K562 (cell line): ENCODE results near the gene DAAM1. TPM values are rescaled to one million over a fixed set of nuclear protein-coding genes. Genes with fewer than 3 reads are reported as not detected.

Experiments
- ATAC-seq: fragments of 200-7000 bp; cut with Tn5 transposase; 3 replicates; pipeline ENCODE4 v1.9.1; 2020; ENCODE audit warnings: moderate library complexity
- BruUV-seq: library from RNA; stranded (reverse); fragments of 400-500 nt; replicated peaks from 2 replicates; lab custom pipeline; 2021; lab: Mats Ljungman, UMichigan
- CTCF ChIA-PET: fragments of 300-600 bp; formaldehyde crosslinking; extraction: SDS; loops from one replicate; lab custom pipeline; 2021; ENCODE audit warnings: low intra/inter-chr PET ratio; lab: Yijun Ruan, JAX
- POLR2A ChIA-PET: fragments of 300-600, 350-650 bp; sonication (Branson Sonifier 250); formaldehyde crosslinking; extraction: SDS; loops from one replicate; lab custom pipeline; 2021; ENCODE audit warnings: antibody characterized with exemption, inconsistent platforms; lab: Yijun Ruan, JAX
- DNase-seq, 4 experiments: peaks; one replicate each; pipeline versions ENCODE4 v3.0.0 to v3.0.0-alpha.2; 2011 to 2018; ENCODE audit warnings: low spot score in 3 of 4, mixed read lengths in 3 of 4; ENCODE audit errors: extremely low read depth in 1 of 4
- FAIRE-seq: peaks from 2 replicates; lab custom pipeline; 2011; peaks lifted over from hg19 to GRCh38; lab: Jason Lieb, UNC
- H2AFZ ChIP-seq: 2 replicates; pipeline ENCODE4 v1.6.0; 2011; ENCODE audit warnings: low read depth, low read length, control low read depth, inconsistent platforms
- H3K27ac ChIP-seq: fragments of 200-600 bp; 3 replicates; pipeline ENCODE4 v1.8.0; 2011; ENCODE audit warnings: low read depth, mild to moderate bottlenecking, control low read depth, inconsistent platforms, low read length, moderate library complexity, mixed read lengths; ENCODE audit errors: extremely low read depth
- H3K27me3 ChIP-seq, 2 experiments: fragments of 300-600 bp in 1 of 2; 2 replicates in 1 of 2; 3 replicates in 1 of 2; pipeline versions ENCODE4 v1.6.0 to v1.8.0; 2011; ENCODE audit warnings: inconsistent platforms in 2 of 2, low read length in 2 of 2, mild to moderate bottlenecking in 1 of 2, mixed read lengths in 1 of 2, moderate library complexity in 1 of 2; ENCODE audit not compliant: control insufficient read depth in 2 of 2, insufficient read depth in 2 of 2
- H3K36me3 ChIP-seq: fragments of 300-600 bp; 3 replicates; pipeline ENCODE4 v1.8.0; 2011; ENCODE audit warnings: mild to moderate bottlenecking, low read length, inconsistent platforms; ENCODE audit not compliant: control insufficient read depth, insufficient read depth
- H3K4me1 ChIP-seq, 2 experiments: fragments of 200-600 bp in 1 of 2; replicated peaks in 1 of 2; 2 replicates in 1 of 2; 3 replicates in 1 of 2; pipeline versions ENCODE4 v1.5.1 to v1.8.0; 2011; ENCODE audit warnings: inconsistent platforms in 2 of 2, low read length in 2 of 2, mild to moderate bottlenecking in 1 of 2, mixed read lengths in 1 of 2, moderate library complexity in 1 of 2; ENCODE audit not compliant: control insufficient read depth in 2 of 2, insufficient read depth in 2 of 2
- H3K4me2 ChIP-seq: 2 replicates; pipeline ENCODE4 v1.6.1; 2011; ENCODE audit warnings: low read length, control low read depth, inconsistent platforms, mixed read lengths; ENCODE audit not compliant: insufficient read depth
- H3K4me3 ChIP-seq: fragments of 200-600 bp; sonication (generic), shearing (Covaris generic); 2 replicates; pipeline ENCODE4 v1.5.1; 2016; ENCODE audit warnings: control low read depth, inconsistent platforms
- H3K79me2 ChIP-seq: fragments of 200-600 bp; 3 replicates; pipeline ENCODE4 v1.8.0; 2011; ENCODE audit warnings: low read length, inconsistent platforms; ENCODE audit not compliant: control insufficient read depth, insufficient read depth
- H3K9ac ChIP-seq, 2 experiments: 2 replicates each; pipeline versions ENCODE4 v1.6.0 to v1.6.1; 2011; ENCODE audit warnings: low read depth in 2 of 2, low read length in 2 of 2, control low read depth in 1 of 2, inconsistent platforms in 1 of 2, mild to moderate bottlenecking in 1 of 2, mixed read lengths in 1 of 2; ENCODE audit not compliant: insufficient read depth in 1 of 2
- H3K9me1 ChIP-seq: one replicate; pipeline ENCODE4 v1.6.0; 2011; ENCODE audit warnings: inconsistent platforms, mild to moderate bottlenecking, low read length, moderate library complexity; ENCODE audit not compliant: control insufficient read depth, insufficient read depth
- H3K9me3 ChIP-seq: replicated peaks from 2 replicates; pipeline ENCODE4 v1.5.1; 2011; ENCODE audit warnings: low read depth, low read length, inconsistent platforms; ENCODE audit not compliant: control insufficient read depth, insufficient read depth
- H4K20me1 ChIP-seq: replicated peaks from 2 replicates; pipeline ENCODE4 v1.6.1; 2011; ENCODE audit warnings: low read length, inconsistent platforms, mixed read lengths; ENCODE audit not compliant: control insufficient read depth, insufficient read depth
- ATF3 ChIP-seq, 2 experiments: fragments of 450-650 bp in 1 of 2; sonication (generic) in 1 of 2; formaldehyde crosslinking in 1 of 2; IDR thresholded peaks in 1 of 2; conservative IDR thresholded peaks in 1 of 2; 2 replicates each; pipeline versions ENCODE4 v1.6.1 to v1.8.1; 2016 to 2023; ENCODE audit warnings: mild to moderate bottlenecking in 2 of 2, moderate library complexity in 2 of 2, inconsistent platforms in 1 of 2, missing genetic modification reagents in 1 of 2
- CBFA2T2 ChIP-seq: fragments of 450-650 bp; conservative IDR thresholded peaks from 2 replicates; pipeline ENCODE4 v1.6.1; 2017; ENCODE audit warnings: mild to moderate bottlenecking
- CLOCK ChIP-seq: fragments of 250-450 bp; sonication (Bioruptor Pico); IDR thresholded peaks from 2 replicates; pipeline ENCODE4 v1.4.0; 2020; ENCODE audit warnings: mild to moderate bottlenecking, moderate library complexity, borderline replicate concordance
- DIDO1 ChIP-seq: fragments of 450-650 bp; IDR thresholded peaks from 2 replicates; pipeline ENCODE4 v1.6.1; 2016; ENCODE audit warnings: low read depth, missing biosample characterization, missing genetic modification characterization
- ETS2 ChIP-seq: IDR thresholded peaks from 2 replicates; pipeline ENCODE4 v1.6.1; 2016; ENCODE audit warnings: borderline replicate concordance, missing genetic modification characterization, mild to moderate bottlenecking, moderate library complexity, missing compliant biosample characterization; ENCODE audit not compliant: poor library complexity, severe bottlenecking
- GATAD2A ChIP-seq: fragments of 450-650 bp; IDR thresholded peaks from 2 replicates; pipeline ENCODE4 v1.6.1; 2017
- HDAC1 ChIP-seq, 2 experiments: fragments of 450-650 bp; IDR thresholded peaks; 2 replicates each; pipeline ENCODE4 v1.6.1; 2016 to 2017; ENCODE audit warnings: inconsistent platforms in 1 of 2, mild to moderate bottlenecking in 1 of 2, moderate library complexity in 1 of 2
- HOXB6 ChIP-seq: fragments of 250-450 bp; sonication (Bioruptor Pico); IDR thresholded peaks from 2 replicates; pipeline ENCODE4 v1.5.1; 2022; ENCODE audit warnings: mild to moderate bottlenecking, borderline replicate concordance
- MBD2 ChIP-seq: sonication (generic); IDR thresholded peaks from 2 replicates; pipeline ENCODE4 v1.6.1; 2016; ENCODE audit warnings: low read depth, borderline replicate concordance
- PTRF ChIP-seq: fragments of 450-650 bp; IDR thresholded peaks from 2 replicates; pipeline ENCODE4 v1.6.1; 2016; ENCODE audit warnings: mild to moderate bottlenecking, missing genetic modification characterization, missing compliant biosample characterization
- RBM25 ChIP-seq: fragments of 200-400 bp; formaldehyde crosslinking; IDR thresholded peaks from 2 replicates; pipeline ENCODE4 v1.6.1; 2018; ENCODE audit warnings: low read length, low read depth, moderate library complexity; ENCODE audit not compliant: severe bottlenecking
- RNF2 ChIP-seq: sonication (generic); IDR thresholded peaks from 2 replicates; pipeline ENCODE4 v1.6.1; 2016
- SIX5 ChIP-seq, 2 experiments: IDR thresholded peaks; 2 replicates each; pipeline ENCODE4 v1.6.1; 2011; ENCODE audit warnings: low read length in 2 of 2, borderline replicate concordance in 1 of 2, low read depth in 1 of 2, mild to moderate bottlenecking in 1 of 2, moderate library complexity in 1 of 2; ENCODE audit not compliant: insufficient read depth in 1 of 2
- STAG1 ChIP-seq: sonication (generic); formaldehyde crosslinking; IDR thresholded peaks from 2 replicates; pipeline ENCODE4 v1.5.0; 2020; ENCODE audit warnings: missing genetic modification reagents, borderline replicate concordance
- STAT6 ChIP-seq: sonication (generic); formaldehyde crosslinking; IDR thresholded peaks from 2 replicates; pipeline ENCODE4 v1.8.1; 2023; ENCODE audit warnings: mild to moderate bottlenecking, missing genetic modification reagents
- ZNF217 ChIP-seq: sonication (generic); formaldehyde crosslinking; IDR thresholded peaks from 2 replicates; pipeline ENCODE4 v1.8.0; 2022; ENCODE audit warnings: mild to moderate bottlenecking, missing genetic modification reagents
- ZNF324 ChIP-seq: fragments of 250-450 bp; sonication (Bioruptor Pico); IDR thresholded peaks from 2 replicates; pipeline ENCODE4 v1.4.0; 2020; ENCODE audit warnings: mild to moderate bottlenecking
- ZNF436 ChIP-seq: fragments of 250-450, 450-650 bp; sonication (Bioruptor Pico); formaldehyde crosslinking; IDR thresholded peaks from 2 replicates; pipeline ENCODE4 v1.7.0; 2020; ENCODE audit warnings: mild to moderate bottlenecking
- WGBS: fragments of 100-300 bp; shearing (Covaris generic); methylation state at CpG from one replicate; pipeline ENCODE4 v1.1.6; 2016; ENCODE audit warnings: low coverage, mixed read lengths; ENCODE audit not compliant: insufficient coverage; ENCODE audit errors: missing lambda C conversion rate; 5-methylcytosine and 5-hydroxymethylcytosine counted together
- in situ Hi-C: fragments of 300-500 bp; cut with MboI; formaldehyde crosslinking; loops from 4 replicates; pipeline ENCODE4 v1.15.0; 2018; ENCODE audit warnings: inconsistent platforms, mixed read lengths
- intact Hi-C: fragments of 100-400 bp; cut with micrococcal nuclease; formaldehyde crosslinking; loops from 2 replicates; pipeline ENCODE4 v1.14.2; 2022
- polyA plus RNA-seq, 8 experiments: library from polyadenylated mRNA; depleted of rRNA in 4 of 8; stranded (reverse) in 5 of 8; unstranded in 3 of 8; fragments of >200 nt; fragmentation: Nextera tagmentation in 2 of 8; fragmentation: Illumina TruSeq in 1 of 8; extraction: Ambion mirVana in 2 of 8; extraction: Trizol in 1 of 8; gene quantifications; 2 replicates each; pipeline versions ENCODE4 v1.2.1 to v1.2.3, GENCODE V29; 2011 to 2014; ENCODE audit warnings: inconsistent platforms in 1 of 8, missing spikeins in 1 of 8
- total RNA-seq, 7 experiments: library from RNA; depleted of rRNA in 6 of 7; stranded (reverse); fragments of >200 nt in 6 of 7; fragmentation: Illumina TruSeq in 2 of 7; extraction: Trizol in 2 of 7; gene quantifications; 2 replicates each; pipeline versions ENCODE4 v1.2.1 to v1.2.3, GENCODE V29; 2011 to 2021; ENCODE audit warnings: low replicate concordance in 1 of 7

DAAM1 gene
- total and polyA plus RNA-seq, 9 of the 15 experiments (the other 6 are each of a cell fraction or from before 2014, with no cell fraction given) = 3.6 to 11.6 (median 6.7) TPM

GRCh38 chr14:59217011-59217410, 28.5 kb downstream of the DAAM1 start:
- no peak overlapping the region for H3K9ac ChIP-seq
- DNase-seq (no peak), ATAC-seq (no peak), FAIRE-seq (no peak)
- H3K9me1 ChIP-seq = no peaks in the 10 kb centered on the region
- in situ Hi-C loops (no loop called here), intact Hi-C loops (no loop called here)
- H3K79me2 ChIP-seq = no peaks in the 10 kb centered on the region
- 0% methylated on average over 1 of the region's 1 CpG for WGBS
- H3K36me3 ChIP-seq = no peaks in the 10 kb centered on the region
- no peak overlapping the region for H3K27ac ChIP-seq
- no peak overlapping the region for H3K4me3 ChIP-seq
- ChIA-PET CTCF (no interaction called here), POLR2A (interaction anchor here (0.5 to 0.7 kb wide), 2 partner anchors 345 to 1727 kb away, joined by 3 to 4 read pairs; no protein-coding TSS in a partner anchor)
- no peaks in the 10 kb centered on the region for H3K4me1 ChIP-seq
- H4K20me1 ChIP-seq = 0 out of 2 replicates have a peak, but pooled peaks cover 3% of the 10 kb centered on the region
- no peak overlapping the region for H3K4me2 ChIP-seq
- no peaks in the 10 kb centered on the region for H3K27me3 ChIP-seq
- no peak overlapping the region for H2AFZ ChIP-seq
- BruUV-seq = no TSS peak
- no peaks in the 10 kb centered on the region for H3K9me3 ChIP-seq
- TF ChIP-seq CLOCK (CRISPR knock-in tag) = no peak
- TF ChIP-seq ZNF436 = no peak
- no peak for TF ChIP-seq STAT6 (CRISPR knock-in tag)
- no peak for TF ChIP-seq CBFA2T2
- TF ChIP-seq STAG1 (CRISPR knock-in tag) = no peak
- TF ChIP-seq HDAC1 (IDR thresholded peaks at IDR 0.05) = no peak
- TF ChIP-seq RNF2 = no peak
- TF ChIP-seq SIX5 (IDR thresholded peaks at IDR 0.05; ENCODE audit: borderline replicate concordance in 1 of 2, insufficient read depth in 1 of 2, low read depth in 1 of 2, low read length in 2 of 2) = no peak
- TF ChIP-seq MBD2 = no peak
- TF ChIP-seq DIDO1 (tag) = no peak
- TF ChIP-seq HOXB6 = no peak
- no peak for TF ChIP-seq ZNF324 (CRISPR knock-in tag)
- TF ChIP-seq PTRF (tag) = no peak
- no peak for TF ChIP-seq RBM25
- TF ChIP-seq ATF3 (IDR thresholded peaks at IDR 0.05) = no peak
- no peak for TF ChIP-seq ATF3 (CRISPR knock-in tag; conservative IDR thresholded peaks at IDR 0.05)
- TF ChIP-seq ZNF217 (CRISPR knock-in tag) = no peak
- TF ChIP-seq GATAD2A = no peak
- TF ChIP-seq ETS2 (tag) = no peak
